Stimulated activated CD4-positive, alpha-beta T cell treated with anti-CD3 and anti-CD28 coated beads, Interleukin-4, amount 100 ng/mL, for 4 hours (primary cell): ENCODE data around the gene ETV4.

Experiments used
- DNase-seq, 2 experiments: peaks; one replicate each; pipeline ENCODE4 v3.0.0-alpha.2; 2020

ETV4 gene

DNA sequence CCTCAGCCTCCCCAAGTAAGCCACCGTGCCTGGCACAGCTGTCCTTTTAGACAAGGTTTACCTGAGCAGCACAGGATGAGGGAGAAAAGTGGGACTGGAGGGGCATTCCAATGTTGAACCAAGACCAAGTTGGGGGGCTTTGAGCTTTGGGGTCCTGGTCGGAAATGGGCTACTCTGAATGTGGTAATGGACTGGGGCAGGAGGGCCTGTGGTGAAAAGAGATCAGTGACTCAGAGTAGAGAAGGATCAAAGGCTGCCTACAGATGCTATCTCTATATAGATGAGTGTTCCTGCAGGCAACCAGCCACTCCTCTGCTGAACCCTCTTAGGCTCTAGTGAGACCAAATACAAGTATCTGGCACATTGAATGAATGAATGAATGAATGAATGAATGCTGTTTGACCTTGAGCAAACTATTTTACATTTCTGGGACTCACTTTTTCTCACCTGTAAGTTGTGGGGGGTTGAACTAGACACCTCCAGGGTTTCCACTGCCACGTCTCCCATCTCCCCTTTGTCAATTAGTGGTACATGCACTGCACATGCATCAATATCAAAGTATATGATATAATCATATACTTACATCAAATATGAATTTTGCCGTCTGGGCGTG is 26.3 kb upstream of the ETV4 start:
- no peak for DNase-seq

DNA sequence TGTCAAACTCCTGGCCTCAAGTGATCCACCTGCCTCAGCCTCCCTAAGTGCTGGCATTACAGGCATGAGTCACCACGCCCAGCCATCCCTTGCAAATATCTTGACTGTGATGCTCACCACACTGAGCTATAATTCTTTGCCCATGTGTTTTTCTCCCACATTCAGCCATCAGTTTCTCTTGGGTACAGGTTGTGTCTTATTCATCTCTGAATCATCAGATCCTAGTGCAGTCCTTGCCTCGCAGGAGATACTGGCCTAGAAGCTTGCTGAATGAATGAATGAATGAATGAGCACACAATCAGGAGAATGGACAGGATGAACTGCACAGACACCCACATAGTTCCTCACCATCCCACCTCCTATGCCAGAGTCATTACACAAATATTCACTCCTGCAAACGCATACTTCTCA is 24.4 kb upstream of the ETV4 start:
- DNase-seq = no peak

DNA sequence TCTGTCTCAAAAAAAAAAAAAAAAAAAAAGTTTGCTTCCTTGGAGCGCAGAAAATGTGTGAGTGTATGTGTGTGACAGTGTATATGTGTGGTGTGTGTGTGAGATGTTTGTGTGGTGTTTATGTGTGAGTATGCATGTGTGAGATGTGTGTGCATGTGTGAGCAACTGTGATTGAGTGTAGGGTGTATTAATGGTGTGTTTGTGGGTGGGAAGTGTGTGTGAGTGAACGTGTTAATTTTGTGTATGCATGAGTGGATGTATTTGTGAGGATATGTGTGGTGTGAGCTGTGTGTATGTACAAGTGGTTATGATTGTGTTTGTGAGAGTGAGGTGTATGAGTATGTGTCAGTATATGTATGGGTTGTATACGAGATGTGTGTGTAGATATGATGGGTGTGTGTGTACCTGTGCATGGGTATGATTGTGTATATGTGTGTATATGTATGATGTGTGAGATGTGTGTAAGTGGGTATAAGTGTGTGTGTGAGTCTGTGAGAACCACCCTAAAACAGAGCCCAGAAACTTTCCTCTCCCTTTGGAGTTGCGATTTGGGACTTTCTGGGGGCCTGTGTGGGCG is 22.5 kb upstream of the ETV4 start:
- no peak for DNase-seq

DNA sequence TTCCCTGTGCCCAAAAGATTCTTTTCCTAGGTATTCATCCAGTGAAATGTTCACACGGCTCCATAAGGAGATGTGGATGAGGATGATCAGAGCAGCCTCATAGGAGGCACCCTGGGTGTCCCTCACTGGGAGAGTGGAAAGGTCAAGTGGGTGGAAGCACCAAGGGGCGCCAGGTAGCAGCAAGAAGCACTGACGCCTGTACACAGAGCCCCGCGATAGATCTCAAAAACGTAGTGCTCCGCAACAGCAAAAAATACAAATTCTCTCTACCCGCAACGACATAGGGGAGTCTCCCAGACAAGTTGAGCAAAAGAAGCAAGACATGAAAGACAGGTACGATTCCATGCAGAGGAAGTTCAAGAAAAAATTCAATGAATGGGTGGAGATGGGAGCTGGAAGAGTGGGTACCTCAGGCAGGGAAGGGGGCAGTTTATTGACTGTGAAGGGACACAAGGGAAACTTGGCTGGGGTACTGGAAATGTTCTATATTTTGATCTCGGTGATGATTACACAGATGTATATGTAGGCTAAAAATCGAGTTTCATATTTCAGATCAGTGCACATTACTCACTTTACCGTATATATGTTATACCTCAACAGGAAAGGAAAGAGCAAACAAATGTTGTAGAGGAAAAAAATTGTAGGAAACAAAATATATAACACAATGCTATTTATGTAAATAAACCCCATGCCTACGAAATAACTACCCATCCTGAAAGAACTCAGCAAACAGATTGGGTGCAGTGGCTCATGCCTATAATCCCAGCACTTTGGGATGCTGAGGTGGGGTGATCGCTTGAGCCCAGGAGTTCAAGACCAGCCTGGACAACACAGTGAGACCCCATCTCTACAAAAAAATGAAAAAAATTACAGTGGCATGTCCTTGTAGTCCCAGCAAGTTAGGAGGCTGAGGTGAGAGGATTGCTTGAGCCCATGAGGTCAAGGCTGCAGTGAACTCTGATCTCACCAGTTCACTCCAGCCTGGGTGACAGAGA is 17.8 kb upstream of the ETV4 start:
- DNase-seq = no peak

DNA sequence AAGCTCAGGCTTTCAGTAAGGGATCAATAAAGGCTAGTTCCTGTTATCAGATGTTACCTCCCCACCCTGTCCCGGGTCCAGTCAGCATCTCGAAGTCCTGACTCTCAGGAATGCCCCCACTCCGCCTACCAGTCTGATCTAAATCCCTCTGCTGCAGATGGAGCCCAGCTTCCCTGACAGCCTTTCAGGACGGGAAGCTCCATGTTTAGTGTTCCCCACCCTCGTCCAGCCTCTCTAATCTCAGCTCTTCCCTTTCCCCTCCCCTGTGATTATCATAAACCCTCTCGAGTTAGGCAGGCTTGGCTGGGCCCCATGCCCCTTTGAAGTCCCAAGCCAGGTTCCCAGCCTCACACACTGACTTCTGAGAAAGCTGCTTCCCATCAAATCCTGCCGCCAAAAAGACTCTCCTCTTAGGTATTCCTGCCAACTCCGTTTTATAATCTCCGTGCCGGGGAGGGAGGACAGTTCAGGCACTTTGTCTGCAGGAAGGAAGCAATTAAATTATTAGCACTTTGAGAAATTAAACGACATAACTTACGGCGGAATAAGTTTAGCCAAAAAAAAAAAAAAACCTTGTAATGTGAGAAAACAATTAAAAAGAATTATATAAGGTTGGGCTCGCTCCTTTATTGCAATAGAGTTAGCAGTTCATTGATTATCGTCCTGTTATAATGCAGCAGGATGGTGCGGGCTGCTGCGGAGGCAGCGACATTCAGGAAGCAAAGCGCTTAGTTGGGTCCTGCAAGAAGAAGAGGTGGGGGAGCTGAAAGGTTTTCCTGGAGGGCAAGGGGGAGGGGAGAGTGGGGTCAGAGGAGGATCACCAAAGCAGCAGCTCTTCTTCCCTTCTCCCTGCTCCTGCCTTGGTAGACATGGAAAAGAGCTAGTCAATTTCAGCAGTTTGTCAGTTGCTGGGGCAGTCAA is 16.8 kb upstream of the ETV4 start:
- no peak for DNase-seq

DNA sequence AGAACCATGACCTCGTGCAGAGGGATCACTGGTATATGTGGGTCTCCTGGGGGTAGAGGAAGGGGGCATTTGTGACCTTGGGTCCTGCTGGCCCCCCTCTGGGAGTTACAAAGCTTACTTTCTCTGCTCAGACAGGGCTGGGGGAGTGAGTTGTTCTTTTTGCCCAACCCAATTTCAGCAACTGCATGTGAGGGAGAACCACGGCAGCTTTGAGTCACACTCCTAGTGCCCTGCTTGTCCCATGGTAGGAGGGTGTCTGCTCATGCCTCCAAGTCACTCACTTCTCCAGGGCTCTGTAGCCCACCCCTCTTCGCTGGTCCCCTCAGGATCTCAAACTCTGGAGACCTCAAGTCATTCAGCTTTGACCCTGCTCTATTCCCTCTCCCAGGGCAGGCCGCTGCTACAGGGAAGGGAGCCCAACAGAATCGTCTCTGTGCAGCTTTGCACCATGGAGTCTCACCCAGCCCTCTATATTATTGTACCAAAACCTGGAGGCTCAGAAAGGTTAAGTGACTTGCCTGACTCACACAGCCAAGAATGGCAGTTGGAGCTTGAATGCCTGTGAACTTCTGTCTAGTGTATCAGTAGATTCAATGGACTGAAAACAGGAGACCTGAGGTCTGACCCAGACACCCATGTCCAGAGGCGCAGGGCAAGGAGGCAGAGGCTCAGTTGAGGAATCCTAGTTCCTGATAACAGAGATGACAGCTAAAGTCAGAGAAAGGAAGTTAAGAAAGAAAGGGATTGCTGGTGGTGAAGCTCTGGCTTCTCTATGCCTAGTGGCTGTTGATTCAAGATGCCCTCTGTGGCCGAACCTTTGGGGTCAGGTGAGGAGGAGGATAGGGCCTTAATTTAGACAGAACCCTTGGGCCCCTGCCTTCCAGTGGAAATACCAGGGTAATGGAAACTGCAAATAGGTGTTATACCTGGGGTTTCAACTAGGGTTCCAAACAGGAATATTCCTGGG is 14.6 kb upstream of the ETV4 start:
- DNase-seq = no peak

DNA sequence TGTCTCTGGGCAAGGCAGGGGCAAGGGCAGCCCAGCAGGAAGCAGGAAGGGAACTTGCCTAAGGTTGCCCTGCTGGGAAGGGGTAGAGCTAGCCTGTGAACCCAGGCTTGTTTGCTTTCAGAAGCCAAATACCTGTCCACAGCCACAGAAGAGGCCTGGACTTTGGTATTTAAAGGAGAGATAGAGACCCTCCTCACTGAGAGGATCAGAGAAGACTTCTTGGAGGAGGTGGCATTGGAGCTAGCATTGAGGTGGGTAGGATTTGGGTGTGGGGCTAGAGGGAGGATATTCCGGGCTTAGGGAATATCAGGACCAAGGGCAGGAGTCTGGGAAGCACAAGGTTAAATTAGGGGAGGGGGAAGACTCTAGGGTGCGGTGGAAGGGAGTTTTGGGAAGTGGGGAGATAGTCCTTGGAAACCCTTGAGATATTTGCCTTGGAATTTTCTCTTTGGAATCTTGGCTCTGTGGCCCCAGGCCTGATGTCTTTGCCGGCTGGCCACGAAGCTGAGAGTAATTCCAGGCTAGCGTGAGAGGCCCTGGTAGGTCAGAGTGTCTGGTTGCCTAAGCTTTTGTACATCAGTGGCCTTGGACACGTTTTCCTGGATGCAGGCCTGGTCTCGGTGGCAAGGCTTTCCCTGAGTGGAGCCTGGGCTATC is 13.1 kb upstream of the ETV4 start:
- DNase-seq = no peak

DNA sequence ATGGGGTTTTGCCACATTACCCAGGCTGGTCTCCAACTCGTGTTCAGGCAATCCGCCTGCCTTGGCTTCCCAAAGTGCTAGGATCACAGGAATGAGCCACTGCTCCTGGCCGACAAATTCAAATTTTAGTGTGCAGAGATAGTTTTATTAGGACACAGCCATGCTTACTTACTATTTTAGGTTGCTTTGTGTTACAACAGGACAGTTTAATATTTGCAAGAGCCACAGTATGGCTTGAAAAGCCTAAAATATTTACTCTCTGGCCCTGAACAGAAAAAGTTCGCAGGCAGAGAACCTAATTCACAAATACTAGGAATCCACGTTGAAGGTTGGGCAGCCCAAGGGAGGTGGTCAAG is 12.6 kb upstream of the ETV4 start:
- no peak for DNase-seq

DNA sequence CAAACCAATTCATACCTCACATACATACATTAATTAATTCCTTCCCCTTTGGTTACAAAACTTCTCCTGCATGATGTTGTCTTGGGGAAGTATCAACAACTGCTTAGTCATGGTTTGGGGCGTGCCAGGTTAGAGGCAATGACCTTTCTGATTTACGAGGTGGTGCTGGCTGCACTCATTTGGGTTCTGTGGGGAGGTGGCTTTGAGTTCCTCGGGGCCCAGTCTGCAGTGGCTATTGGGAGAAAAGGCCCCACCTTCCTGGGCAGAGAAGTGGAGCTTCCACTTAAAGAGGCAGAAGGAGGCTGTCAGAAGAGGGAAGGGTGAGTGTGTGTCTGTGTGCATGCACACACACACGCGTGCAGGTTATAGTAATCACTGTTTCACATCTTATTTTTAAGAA is 10.2 kb upstream of the ETV4 start:
- no peak for DNase-seq

DNA sequence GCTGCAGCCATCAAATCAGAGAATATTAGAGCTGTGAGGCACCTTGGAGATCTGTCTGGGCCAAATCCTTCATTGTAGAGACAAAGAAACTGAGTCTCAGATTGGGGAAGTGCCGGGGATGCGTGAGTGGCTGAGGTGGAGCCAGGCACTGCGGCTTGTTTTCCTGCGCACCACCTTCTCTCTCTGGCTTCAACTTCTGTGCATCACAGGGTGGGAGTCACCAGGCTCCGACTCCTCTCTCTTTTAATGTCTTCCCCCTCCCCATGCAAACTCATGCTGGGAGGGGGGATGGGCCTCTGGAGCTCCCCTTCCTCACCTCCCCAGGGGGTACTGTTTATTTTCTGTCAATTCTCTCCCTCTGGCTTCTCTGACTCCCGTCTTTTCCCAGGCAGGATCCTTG is 8.7 kb upstream of the ETV4 start:
- DNase-seq = no peak

DNA sequence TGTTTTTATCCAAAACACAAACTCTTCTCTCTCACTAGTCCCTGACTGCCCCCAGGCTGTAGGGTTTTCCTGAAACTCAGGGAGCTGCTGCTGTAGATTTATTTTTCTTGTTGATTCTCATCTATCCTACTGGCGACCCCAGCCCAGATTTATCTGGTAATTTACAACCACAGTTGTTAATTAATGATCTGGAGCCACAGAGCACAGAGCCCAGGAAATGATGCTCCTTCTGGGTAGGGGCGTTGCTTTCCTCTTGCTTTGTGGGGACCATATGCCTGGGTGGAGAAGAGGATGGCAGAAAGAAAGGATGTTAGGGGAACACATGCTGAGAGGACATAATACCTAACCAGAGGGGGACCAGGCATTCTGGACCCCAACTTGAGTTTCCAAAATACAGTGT is 7.4 kb upstream of the ETV4 start:
- no peak for DNase-seq

DNA sequence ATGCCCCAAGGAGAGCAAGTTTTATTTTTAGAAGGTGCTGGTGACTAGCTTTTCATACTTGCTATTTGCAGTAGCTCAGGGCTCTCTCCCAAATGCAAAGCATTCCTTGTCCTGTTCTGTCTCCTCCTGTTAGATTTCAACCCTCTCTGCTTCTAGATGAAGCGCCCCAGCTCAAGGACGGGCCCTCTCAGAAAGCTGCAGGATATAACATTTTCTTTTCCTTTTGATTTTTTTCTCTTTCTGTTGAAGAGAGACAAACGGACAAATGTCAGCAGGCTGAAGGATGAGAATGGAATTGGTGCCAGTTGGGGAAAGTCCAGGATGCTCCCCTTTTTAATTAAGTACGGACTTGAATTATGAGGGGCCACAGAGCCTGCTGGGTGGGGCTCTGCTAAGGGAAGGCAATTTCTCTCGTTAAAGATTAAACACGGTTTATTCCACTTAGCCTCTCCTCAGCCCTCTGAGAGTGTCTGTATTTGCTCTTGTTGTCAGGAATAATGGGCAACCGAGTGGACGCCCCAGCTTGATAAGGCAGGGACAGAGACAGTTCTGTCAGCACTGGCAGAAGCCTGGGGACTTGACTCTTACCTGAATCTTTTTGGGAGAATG is 6.2 kb upstream of the ETV4 start:
- no peak for DNase-seq

DNA sequence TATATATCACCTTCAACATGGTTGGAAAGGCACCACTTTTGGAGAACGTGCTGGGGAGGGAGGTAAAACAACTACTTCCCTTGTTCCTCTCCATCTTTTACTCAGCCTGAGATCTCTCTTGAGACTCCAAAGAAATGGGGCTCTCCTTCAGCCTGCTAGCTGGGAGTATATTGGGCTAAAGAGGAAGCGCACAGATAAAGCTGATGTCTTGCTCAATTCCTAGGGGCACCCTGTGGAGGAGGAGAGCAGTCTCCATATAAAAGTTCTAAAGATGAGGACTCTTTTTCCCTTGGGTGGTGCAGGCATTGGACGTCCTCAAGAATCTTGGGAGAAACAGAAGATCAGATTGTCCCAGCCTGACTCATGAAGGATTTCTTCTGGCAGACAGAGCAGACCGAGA is 4.6 kb upstream of the ETV4 start:
- no peak for DNase-seq

DNA sequence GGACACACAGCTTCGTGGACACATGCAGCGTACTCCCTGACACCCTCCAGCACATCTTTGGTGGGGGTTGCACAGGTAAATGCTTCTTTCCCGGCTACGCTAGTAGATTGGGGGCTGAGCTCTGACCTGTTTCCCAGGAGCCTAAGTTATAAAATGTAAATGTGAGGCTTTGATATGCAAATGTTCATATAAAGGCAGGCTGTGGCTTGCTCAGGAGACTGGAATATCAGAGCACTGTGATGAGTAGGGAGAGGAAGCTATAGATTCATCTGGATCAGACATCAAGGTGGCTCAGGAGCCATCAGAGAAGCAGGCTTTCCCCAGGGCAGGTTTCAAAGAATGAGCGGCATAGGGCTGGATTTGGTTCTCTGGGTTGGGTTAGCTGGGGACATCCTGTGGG is 3.4 kb upstream of the ETV4 start:
- no peak for DNase-seq

DNA sequence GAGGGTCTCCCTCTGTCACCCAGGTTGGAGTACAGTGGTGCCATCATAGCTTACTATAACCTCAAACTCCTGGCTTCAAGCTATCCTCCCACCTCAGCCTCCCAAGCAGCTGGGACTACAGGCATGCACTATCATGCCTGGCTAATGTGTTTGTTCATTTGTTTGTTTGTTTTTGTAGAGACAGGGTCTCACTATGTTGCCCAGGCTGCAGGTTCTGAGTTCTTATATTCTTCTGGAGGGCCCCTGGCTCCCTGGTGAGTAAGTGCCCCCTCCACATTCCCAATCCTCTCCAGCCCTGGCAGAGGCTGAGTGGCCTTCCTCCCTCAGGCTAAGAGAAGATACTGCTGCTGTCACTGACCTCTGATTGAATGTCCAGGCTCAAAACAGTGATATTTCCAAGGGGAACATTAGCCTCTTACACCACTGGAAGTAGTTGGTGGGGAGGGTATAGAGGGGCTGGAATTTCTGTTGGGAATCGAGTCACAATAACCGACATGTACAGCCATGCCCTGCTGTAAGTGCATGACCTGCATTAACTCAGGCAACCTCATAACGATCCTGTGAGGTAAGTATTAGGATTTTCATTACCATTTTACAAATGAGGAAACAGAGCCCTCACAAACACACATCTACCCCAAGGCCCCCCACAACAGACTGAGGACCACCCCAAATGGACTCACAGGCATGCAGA is 2.7 kb upstream of the ETV4 start:
- DNase-seq = no peak

DNA sequence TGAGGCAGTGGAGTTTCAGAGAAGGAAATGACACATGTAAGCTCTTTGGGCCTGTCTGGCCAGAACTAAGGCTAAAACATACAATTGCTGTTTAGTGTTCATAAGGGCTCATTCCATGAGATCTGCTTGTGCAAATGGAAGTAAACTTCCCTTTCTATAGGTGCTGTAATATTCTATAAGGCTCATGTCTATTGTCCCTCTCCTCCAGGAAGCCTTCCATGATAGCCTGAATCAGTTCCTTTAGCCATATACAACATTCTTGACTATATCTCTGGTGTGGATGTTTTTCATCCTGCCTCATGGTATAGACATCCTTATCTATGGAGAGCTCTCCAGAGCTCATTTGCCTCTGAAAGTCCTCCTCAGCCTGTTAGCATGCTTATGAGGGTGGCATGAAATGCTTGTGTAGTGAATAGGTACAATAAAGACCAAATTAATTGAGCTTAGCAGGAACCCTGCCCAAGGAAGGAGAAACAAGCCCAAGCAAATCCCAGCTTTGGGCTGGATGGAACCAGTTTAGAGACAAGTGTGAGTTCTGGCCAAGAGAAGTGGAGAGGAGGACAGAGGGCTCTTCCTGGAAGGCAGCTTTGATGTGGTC is 1.6 kb upstream of the ETV4 start:
- DNase-seq = no peak

DNA sequence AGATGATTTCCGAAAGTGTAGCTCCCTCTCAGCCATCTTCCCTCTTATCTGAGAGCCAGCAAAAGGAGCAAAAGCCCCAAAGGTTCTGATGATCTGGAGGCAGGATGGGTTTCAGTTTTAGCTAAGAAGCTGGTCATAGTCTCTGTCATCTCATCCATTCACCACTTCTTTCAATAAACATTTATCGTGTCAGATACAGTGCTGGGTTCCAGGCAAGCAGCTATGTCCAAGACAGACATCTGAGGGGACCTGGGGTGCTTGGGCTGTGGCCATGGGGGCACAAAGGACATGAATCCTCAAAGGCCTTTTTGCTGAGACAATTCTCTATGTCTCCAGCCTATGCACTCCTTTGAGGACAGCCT is 1.0 kb upstream of the ETV4 start:
- DNase-seq = no peak

DNA sequence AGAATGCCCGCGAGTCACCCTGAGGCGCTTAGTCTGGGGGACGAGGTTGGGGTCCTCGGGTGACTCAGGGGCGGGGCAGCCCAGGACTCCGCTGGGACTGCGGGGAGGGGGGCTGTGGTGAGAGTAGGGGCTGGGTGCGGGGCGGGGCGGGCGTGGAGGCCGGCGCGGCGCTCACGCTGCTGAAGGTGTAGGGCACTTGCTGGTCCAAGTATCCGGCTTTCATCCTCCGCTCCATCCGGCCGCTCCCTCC is 832 bp downstream of the ETV4 start:
- peak; percentile 4 to 12 for DNase-seq

DNA sequence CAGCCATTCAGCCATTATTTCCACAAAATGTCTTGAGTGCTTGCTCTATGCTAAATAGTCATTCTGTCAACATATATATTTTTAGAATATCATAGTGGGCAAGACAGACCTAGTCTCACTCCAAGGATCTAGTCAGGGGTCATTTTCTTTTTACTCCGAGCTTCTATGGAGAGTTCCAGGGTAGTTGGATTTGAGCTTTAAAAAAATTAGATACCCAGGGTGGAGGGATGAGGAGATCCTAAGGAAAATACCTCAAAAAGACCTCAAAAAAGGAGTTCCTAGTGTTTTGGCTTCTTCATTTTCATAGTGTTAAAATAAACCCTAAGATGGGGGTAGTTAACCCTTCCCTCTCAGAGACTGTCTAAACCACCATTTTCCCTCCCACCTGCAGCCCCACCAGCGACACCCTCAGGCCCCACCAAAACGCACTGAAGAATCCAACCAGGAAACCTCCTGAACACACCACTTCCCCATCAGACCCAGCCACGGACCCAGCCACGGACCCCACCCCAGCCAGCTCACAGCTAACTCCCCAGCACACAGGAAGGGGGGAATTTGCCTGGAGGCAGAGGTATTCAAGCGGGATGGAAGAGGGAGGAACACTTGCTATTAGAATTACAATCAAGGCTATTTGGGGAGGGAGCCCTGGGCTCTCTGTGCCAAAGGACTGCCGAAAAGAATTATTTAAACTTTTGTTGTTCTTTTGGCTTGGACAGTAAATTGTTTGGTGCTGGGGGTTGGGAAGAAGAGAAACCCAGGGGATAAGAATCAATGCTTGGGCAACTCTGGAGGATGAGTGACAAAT is 2.2 kb downstream of the ETV4 start:
- DNase-seq = no peak
